NT2/D1 (cell line): ENCODE results near the gene TMEM106C.

Experiments
- DNase-seq: peaks from one replicate; pipeline ENCODE4 v3.0.0-alpha.2; 2011; ENCODE audit warnings: low read depth, low spot score
- H3K27me3 ChIP-seq: 2 replicates; pipeline ENCODE4 v1.6.0; 2011; ENCODE audit warnings: mild to moderate bottlenecking; ENCODE audit not compliant: insufficient read length, insufficient read depth
- H3K36me3 ChIP-seq: 2 replicates; pipeline ENCODE4 v1.6.1; 2011; ENCODE audit warnings: mild to moderate bottlenecking, low read length, mixed read lengths; ENCODE audit not compliant: insufficient read depth, insufficient read length
- H3K4me1 ChIP-seq: 2 replicates; pipeline ENCODE4 v1.5.1; 2011; ENCODE audit not compliant: insufficient read depth, insufficient read length
- H3K4me3 ChIP-seq: 2 replicates; pipeline ENCODE4 v1.5.1; 2011; ENCODE audit warnings: low read depth; ENCODE audit not compliant: insufficient read length
- H3K9ac ChIP-seq: 2 replicates; pipeline ENCODE4 v1.6.0; 2011; ENCODE audit warnings: low read depth; ENCODE audit not compliant: insufficient read length
- H3K9me3 ChIP-seq: 2 replicates; pipeline ENCODE4 v1.5.1; 2011; ENCODE audit warnings: mild to moderate bottlenecking, low read length; ENCODE audit not compliant: insufficient read depth
- SUZ12 ChIP-seq: IDR thresholded peaks from 2 replicates; pipeline ENCODE4 v1.6.1; 2011; ENCODE audit not compliant: insufficient read length, insufficient read depth; ENCODE audit errors: extremely low read depth
- YY1 ChIP-seq: IDR thresholded peaks from 2 replicates; pipeline ENCODE4 v1.6.1; 2011; ENCODE audit not compliant: insufficient read length, insufficient read depth
- ZNF274 ChIP-seq: IDR thresholded peaks from 2 replicates; pipeline ENCODE4 v1.6.1; 2011; ENCODE audit warnings: mild to moderate bottlenecking, low read depth, low read length

Gene TMEM106C

DNA sequence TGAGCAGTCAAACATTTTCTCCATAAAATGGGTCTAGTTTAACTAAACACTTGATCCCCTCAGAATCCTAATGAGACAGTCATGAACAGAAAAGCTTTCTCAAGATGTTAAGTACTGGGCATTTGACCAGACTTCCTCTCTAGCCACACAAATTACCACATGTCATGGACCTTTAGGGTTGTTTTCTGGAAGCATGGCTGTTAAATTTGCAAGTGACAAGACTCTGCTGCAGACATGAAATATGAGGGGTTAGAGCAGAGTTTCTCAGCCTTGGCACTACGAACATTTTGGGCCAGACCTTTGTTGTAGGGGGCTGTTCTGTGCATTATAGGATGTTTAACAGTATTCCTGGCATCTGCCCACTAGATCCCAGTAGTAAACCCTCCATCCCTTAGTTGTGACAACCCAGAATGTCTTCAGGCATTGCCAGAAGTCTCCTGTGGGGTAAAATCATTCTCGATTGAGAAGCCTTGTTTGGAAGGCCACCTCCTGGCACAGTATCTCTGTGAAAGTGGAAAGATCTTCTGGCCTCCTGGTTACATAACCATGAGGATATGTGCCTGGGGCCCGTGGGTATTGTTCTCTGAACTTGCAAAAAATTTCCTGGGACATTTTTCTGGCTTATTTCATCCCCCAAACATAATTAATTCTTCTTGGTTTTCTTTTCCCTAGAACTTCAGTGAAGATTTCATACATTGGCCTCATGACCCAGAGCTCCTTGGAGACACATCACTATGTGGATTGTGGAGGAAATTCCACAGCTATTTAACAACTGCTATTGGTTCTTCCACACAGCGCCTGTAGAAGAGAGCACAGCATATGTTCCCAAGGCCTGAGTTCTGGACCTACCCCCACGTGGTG is 4.3 kb downstream of the TMEM106C start:
- DNase-seq, result no peak
- peaks cover 16% of the 10 kb centered on the region for H3K36me3 ChIP-seq
- H3K9me3 ChIP-seq, result no peaks in the 10 kb centered on the region
- H3K4me3 ChIP-seq, result no peak overlapping the region
- TF ChIP-seq ZNF274 (no peak), SUZ12 (no peak), YY1 (no peak)
- peaks cover 35% of the 10 kb centered on the region for H3K27me3 ChIP-seq
- H3K4me1 ChIP-seq, result no peaks in the 10 kb centered on the region
- H3K9ac ChIP-seq, result no peak overlapping the region

DNA sequence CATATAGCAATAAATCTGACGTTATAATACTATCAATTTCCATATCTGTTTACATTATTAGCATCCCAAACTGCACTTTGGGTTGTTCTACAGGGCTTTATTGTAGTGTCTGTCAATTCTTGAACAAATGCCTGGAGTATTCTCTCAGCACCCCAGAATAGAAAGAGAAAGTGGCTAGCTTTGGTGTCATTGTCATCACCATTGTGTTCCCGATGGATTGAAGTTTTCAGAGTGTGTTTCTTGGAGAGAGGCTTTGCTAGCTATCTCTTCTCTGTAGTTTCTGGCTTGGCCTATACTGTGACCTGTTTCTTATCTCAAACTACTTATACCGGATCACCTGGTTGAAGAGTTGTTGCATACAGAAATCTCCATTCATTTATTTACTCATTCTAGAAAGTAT is 6.4 kb downstream of the TMEM106C start:
- peaks cover 14% of the 10 kb centered on the region for H3K27me3 ChIP-seq
- peaks cover 30% of the 10 kb centered on the region for H3K36me3 ChIP-seq
- H3K9ac ChIP-seq, result no peak overlapping the region
- H3K4me3 ChIP-seq, result no peak overlapping the region
- no peaks in the 10 kb centered on the region for H3K9me3 ChIP-seq
- no peak for DNase-seq
- TF ChIP-seq YY1, result no peak
- TF ChIP-seq SUZ12, result no peak
- TF ChIP-seq ZNF274, result no peak
- no peaks in the 10 kb centered on the region for H3K4me1 ChIP-seq

DNA sequence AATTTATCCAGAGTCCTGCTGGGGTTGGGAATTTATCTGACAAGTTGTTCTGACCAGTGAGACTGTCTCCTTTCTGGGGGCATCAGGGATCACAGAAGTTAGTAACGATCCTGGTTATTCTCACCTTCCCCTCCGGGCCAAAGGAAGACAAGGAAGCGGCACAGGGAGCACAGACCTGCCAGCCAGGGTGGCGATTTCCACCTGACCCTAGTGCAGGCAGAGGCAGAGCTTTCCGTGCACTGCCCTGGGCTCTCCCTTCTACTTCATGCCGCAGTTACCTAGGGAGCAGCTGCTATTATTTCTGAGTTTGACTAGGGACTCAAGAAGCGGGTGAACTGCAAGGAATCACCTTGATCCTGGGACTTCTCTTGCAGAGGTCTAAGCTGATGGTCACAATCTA is 7.4 kb downstream of the TMEM106C start:
- Histone ChIP-seq H3K9ac (no peak overlapping the region), H3K4me3 (no peak overlapping the region), H3K4me1 (peaks cover under 1% of the 10 kb centered on the region), H3K9me3 (no peaks in the 10 kb centered on the region), H3K27me3 (peaks cover 4% of the 10 kb centered on the region), H3K36me3 (peaks cover 32% of the 10 kb centered on the region)
- DNase-seq, result no peak
- TF ChIP-seq SUZ12, result no peak
- TF ChIP-seq YY1, result no peak
- no peak for TF ChIP-seq ZNF274

DNA sequence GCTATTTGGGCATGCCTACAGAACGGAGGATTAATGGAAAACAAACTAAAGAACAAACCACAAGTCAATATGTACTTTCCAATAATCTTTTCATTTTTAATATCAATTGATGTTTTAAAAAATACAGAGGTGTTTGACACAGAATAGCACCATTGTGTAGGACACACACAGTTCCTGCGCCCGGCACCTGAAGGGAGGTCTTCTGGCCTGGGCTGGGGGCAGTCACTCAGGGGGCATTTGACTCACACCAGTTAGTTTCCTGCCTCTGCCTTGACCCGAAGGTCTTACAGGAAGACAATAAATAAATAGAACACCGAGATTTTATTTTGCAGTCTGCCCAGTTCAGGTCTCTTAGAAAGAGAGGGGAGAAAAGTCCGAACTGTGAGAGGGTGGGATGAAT is 9.5 kb downstream of the TMEM106C start:
- no peak for TF ChIP-seq ZNF274
- TF ChIP-seq YY1, result no peak
- TF ChIP-seq SUZ12, result no peak
- H3K4me1 ChIP-seq, result peaks cover 4% of the 10 kb centered on the region
- H3K4me3 ChIP-seq, result no peak overlapping the region
- DNase-seq, result no peak
- no peak overlapping the region for H3K9ac ChIP-seq
- H3K27me3 ChIP-seq, result no peaks in the 10 kb centered on the region
- no peaks in the 10 kb centered on the region for H3K9me3 ChIP-seq
- peaks cover 21% of the 10 kb centered on the region for H3K36me3 ChIP-seq

DNA sequence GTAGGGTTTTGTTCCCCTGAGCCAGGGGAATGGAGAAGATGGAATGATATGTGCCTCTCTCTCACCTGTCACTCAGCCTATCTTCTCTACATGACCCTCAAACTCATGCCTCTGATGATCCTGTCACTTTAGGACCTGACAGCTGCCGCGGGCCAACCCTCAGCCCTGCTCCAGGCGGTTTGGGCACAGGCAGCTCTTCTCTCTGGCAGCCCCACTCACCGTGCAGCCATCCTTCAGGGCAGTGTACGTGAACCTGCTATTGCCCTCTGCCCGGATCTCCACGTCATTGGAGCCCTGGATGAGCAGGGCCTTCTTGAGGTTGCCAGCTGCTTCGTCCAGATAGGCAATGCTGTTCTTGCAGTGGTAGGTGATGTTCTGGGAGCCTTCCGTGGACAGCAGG is 10.5 kb downstream of the TMEM106C start:
- Histone ChIP-seq H3K4me3 (no peak overlapping the region), H3K9ac (no peak overlapping the region), H3K9me3 (no peaks in the 10 kb centered on the region), H3K27me3 (no peaks in the 10 kb centered on the region), H3K36me3 (peaks cover 18% of the 10 kb centered on the region), H3K4me1 (peaks cover 4% of the 10 kb centered on the region)
- TF ChIP-seq SUZ12, result no peak
- TF ChIP-seq YY1, result no peak
- no peak for TF ChIP-seq ZNF274
- DNase-seq, result no peak

- H3K4me3 ChIP-seq, result no peak overlapping the region
- H3K9me3 ChIP-seq, result no peaks in the 10 kb centered on the region
- no peaks in the 10 kb centered on the region for H3K27me3 ChIP-seq
- no peak for DNase-seq
- peaks cover 13% of the 10 kb centered on the region for H3K4me1 ChIP-seq
- no peak overlapping the region for H3K9ac ChIP-seq
- peaks cover 18% of the 10 kb centered on the region for H3K36me3 ChIP-seq
- TF ChIP-seq SUZ12 (no peak), ZNF274 (no peak), YY1 (no peak)
Observed at GRCh38 chr12:47975036-47975620, 11.7 kb downstream of the TMEM106C start.

DNA sequence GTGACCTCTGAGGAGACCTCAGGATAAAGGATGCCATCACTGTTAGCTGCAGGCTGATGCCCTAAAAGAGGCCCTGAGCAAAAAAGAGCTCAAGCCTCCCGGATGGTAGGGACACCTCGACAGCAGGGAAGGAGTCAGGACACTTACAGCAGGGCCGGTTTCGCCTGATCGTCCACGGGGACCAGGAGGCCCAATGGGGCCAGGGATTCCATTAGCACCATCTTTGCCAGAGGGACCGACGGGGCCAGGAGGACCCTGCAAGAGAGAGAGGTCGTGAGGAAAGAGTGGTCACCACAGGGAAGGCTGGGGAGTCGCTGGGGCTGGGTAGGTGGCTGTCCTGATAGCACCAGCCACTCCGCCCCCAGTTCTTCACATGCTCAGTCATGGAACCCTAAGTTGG is 12.4 kb downstream of the TMEM106C start:
- H3K27me3 ChIP-seq, result no peaks in the 10 kb centered on the region
- H3K4me1 ChIP-seq, result peaks cover 16% of the 10 kb centered on the region
- no peak overlapping the region for H3K9ac ChIP-seq
- no peaks in the 10 kb centered on the region for H3K9me3 ChIP-seq
- peaks cover 18% of the 10 kb centered on the region for H3K36me3 ChIP-seq
- DNase-seq, result no peak
- H3K4me3 ChIP-seq, result no peak overlapping the region
- TF ChIP-seq YY1 (no peak), ZNF274 (no peak), SUZ12 (no peak)
